Activated naive CD4-positive, alpha-beta T cell treated with anti-CD3 and anti-CD28 coated beads for 36 hours (primary cell): ENCODE measurements around the gene TRPM3. TPM values are rescaled to one million over a fixed set of nuclear protein-coding genes. Genes with fewer than 3 reads are reported as not detected.
A peak's percentile ranks its signal among the peaks of the same experiment; 100 is the strongest.

Experiments
- CTCF ChIA-PET: fragments of 350-600 bp; sonication (Branson Sonifier 250); formaldehyde crosslinking; loops from one replicate; lab custom pipeline; 2021; ENCODE audit warnings: antibody characterized with exemption; lab: Charles Lee
- DNase-seq: peaks from one replicate; pipeline ENCODE4 v3.0.0-alpha.2; 2020
- H3K27ac Mint-ChIP-seq: one replicate; pipeline ENCODE4 v1.8.0; 2021; ENCODE audit warnings: mild to moderate bottlenecking, mixed read lengths
- H3K27me3 Mint-ChIP-seq: one replicate; pipeline ENCODE4 v1.8.0; 2021; ENCODE audit warnings: low read depth, mixed read lengths
- H3K36me3 Mint-ChIP-seq: one replicate; pipeline ENCODE4 v1.8.0; 2021; ENCODE audit warnings: low read depth, mixed read lengths
- H3K4me1 Mint-ChIP-seq: one replicate; pipeline ENCODE4 v1.8.0; 2021; ENCODE audit warnings: low read depth, mixed read lengths
- H3K4me3 Mint-ChIP-seq: one replicate; pipeline ENCODE4 v1.8.0; 2021; ENCODE audit warnings: mild to moderate bottlenecking, moderate library complexity, mixed read lengths
- H3K9me3 Mint-ChIP-seq: one replicate; pipeline ENCODE4 v1.8.0; 2021; ENCODE audit warnings: mixed read lengths
- intact Hi-C: fragments of 100-400 bp; cut with micrococcal nuclease; formaldehyde crosslinking; loops from one replicate; pipeline ENCODE4 v1.15.1; 2023
- total RNA-seq, 2 experiments: library from RNA; stranded (reverse); gene quantifications; one replicate each; pipeline ENCODE4 v1.2.3, GENCODE V29; 2021

Gene TRPM3
- total RNA-seq, 2 experiments from 2014 or later: 0.02 TPM; not detected in 1

- CTCF ChIA-PET: interaction anchor here (0.6 to 1.1 kb wide), 4 partner anchors 10 to 1341 kb away, joined by 3 to 5 read pairs (median 3); no protein-coding TSS in a partner anchor
- Mint-ChIP-seq H3K36me3 (no peaks in the 10 kb centered on the region), H3K9me3 (no peaks in the 10 kb centered on the region), H3K4me1 (no peaks in the 10 kb centered on the region), H3K4me3 (no peak overlapping the region), H3K27me3 (no peaks in the 10 kb centered on the region), H3K27ac (no peak overlapping the region)
- intact Hi-C loops: no loop called here
- DNase-seq: no peak
Measured at GRCh38 chr9:70539526-70539925, 581.9 kb downstream of the TRPM3 start.

DNA sequence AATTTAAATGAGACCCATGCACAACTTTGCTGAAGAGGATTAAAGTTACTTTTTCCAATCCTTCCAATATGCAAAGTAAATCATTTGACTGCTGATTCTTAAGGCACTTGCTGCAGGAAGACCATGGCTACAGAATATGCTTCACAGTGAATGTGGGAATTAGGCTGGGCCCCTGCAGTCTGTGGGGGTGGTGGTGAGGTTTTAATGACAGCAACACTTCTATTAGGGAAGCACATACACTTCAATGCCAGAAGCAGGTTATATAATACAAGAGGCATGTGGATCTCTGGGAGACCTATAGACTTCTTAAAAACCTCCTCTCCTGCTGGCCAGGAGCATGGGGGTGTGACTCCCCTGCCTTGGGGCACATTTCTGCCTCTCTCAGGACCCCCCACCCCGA is 582.4 kb downstream of the TRPM3 start:
- peaks cover 1% of the 10 kb centered on the region for H3K4me1 Mint-ChIP-seq
- H3K36me3 Mint-ChIP-seq: no peaks in the 10 kb centered on the region
- DNase-seq: no peak
- intact Hi-C loops: no loop called here
- H3K27ac Mint-ChIP-seq: no peak overlapping the region
- H3K27me3 Mint-ChIP-seq: no peaks in the 10 kb centered on the region
- H3K4me3 Mint-ChIP-seq: no peak overlapping the region
- no peaks in the 10 kb centered on the region for H3K9me3 Mint-ChIP-seq
- CTCF ChIA-PET: interaction anchor here (0.6 to 1.0 kb wide), 4 partner anchors 28 to 1341 kb away, joined by 3 to 5 read pairs (median 3); no protein-coding TSS in a partner anchor

- CTCF ChIA-PET: interaction anchor here (0.6 to 1.1 kb wide), 2 partner anchors 30 to 69 kb away, joined by 3 read pairs; no protein-coding TSS in a partner anchor
- Mint-ChIP-seq H3K9me3 (no peaks in the 10 kb centered on the region), H3K27me3 (no peaks in the 10 kb centered on the region), H3K36me3 (no peaks in the 10 kb centered on the region), H3K4me3 (no peak overlapping the region), H3K27ac (no peak overlapping the region), H3K4me1 (peaks cover 15% of the 10 kb centered on the region)
- intact Hi-C loops: no loop called here
- no peak for DNase-seq
Measured at GRCh38 chr9:70537084-70537483, 584.3 kb downstream of the TRPM3 start.

DNA sequence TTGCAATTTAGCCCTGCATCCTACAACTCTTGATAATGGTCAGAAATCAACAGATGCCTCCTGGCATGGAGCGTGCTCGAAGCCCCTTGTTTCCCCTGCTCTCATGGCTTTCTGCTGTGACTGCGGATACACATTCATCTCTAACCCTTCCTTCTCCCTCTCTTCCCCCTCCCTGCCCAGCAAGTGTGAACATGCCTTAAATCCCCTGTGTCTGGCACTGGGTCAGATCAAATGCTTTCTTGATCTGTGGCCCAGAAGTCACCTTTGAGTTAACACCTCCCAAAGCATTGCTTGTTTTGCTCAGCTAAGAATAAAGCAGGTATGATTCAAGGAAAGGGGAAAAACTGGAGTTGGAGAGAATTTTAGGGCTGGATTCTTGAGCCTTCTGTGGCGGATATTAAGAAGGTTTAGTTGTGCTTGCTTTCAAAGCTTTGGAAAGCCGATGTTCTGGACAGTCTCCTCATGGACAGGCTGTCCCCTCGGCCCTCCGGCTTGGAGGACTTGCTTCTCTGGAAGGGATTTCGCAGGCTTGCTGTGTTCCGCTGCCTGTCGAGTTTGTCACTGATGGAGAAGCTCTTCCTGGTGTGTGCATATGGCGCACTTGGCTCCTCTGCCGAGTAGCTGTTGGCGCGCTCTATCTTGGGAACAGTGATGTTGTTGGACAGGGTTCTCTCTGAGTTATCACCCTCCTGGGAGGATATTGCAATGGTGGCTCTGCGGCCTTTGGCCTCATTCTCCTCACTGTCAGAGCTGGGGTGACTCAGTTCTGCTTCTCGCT is 585.7 kb downstream of the TRPM3 start:
- H3K27ac Mint-ChIP-seq: no peak overlapping the region
- CTCF ChIA-PET: interaction anchor here (1.2 to 1.5 kb wide), 2 partner anchors 26 to 67 kb away, joined by 3 to 4 read pairs; no protein-coding TSS in a partner anchor
- no peaks in the 10 kb centered on the region for H3K36me3 Mint-ChIP-seq
- intact Hi-C loops: no loop called here
- no peaks in the 10 kb centered on the region for H3K9me3 Mint-ChIP-seq
- H3K4me1 Mint-ChIP-seq: peaks cover 22% of the 10 kb centered on the region
- no peak for DNase-seq
- no peak overlapping the region for H3K4me3 Mint-ChIP-seq
- H3K27me3 Mint-ChIP-seq: no peaks in the 10 kb centered on the region

- no peak overlapping the region for H3K4me3 Mint-ChIP-seq
- no peak overlapping the region for H3K27ac Mint-ChIP-seq
- H3K4me1 Mint-ChIP-seq: peaks cover 26% of the 10 kb centered on the region
- H3K9me3 Mint-ChIP-seq: no peaks in the 10 kb centered on the region
- no peak for DNase-seq
- H3K36me3 Mint-ChIP-seq: no peaks in the 10 kb centered on the region
- intact Hi-C loops: no loop called here
- no peaks in the 10 kb centered on the region for H3K27me3 Mint-ChIP-seq
- CTCF ChIA-PET: interaction anchor here (1.0 kb wide), 1 partner anchor 68 kb away, joined by 7 read pairs; no protein-coding TSS in a partner anchor
Measured at GRCh38 chr9:70534471-70534870, 587.0 kb downstream of the TRPM3 start.

DNA sequence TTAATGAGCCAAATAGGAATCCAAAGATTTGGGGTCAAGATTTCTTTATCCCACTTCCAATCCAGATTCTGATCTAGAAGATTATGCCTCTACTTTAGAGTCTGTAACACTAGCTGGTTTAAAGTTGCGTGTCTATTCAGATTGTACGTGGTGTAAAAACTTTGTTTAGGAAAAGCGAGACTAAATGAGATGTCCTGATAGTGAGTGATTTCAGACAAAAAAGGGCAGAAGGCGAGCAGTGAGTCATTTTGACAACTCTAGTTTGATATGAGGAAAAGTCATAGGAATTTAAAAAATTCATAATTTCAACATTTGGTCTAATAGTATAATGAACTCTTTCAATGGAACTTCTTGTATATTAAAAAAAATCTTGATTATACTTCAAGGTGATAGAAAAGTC is 587.4 kb downstream of the TRPM3 start:
- intact Hi-C loops: no loop called here
- H3K4me3 Mint-ChIP-seq: no peak overlapping the region
- peaks cover 28% of the 10 kb centered on the region for H3K4me1 Mint-ChIP-seq
- H3K27ac Mint-ChIP-seq: no peak overlapping the region
- CTCF ChIA-PET: interaction anchor here (1.0 kb wide), 1 partner anchor 68 kb away, joined by 7 read pairs; no protein-coding TSS in a partner anchor
- H3K27me3 Mint-ChIP-seq: no peaks in the 10 kb centered on the region
- no peaks in the 10 kb centered on the region for H3K9me3 Mint-ChIP-seq
- no peak for DNase-seq
- H3K36me3 Mint-ChIP-seq: no peaks in the 10 kb centered on the region

GRCh38 chr9:70533492-70533891 is 587.9 kb downstream of the TRPM3 start:
- Mint-ChIP-seq H3K36me3 (no peaks in the 10 kb centered on the region), H3K27ac (no peak overlapping the region), H3K4me3 (no peak overlapping the region), H3K4me1 (peaks cover 28% of the 10 kb centered on the region), H3K9me3 (no peaks in the 10 kb centered on the region), H3K27me3 (no peaks in the 10 kb centered on the region)
- DNase-seq: no peak
- intact Hi-C loops: no loop called here
- CTCF ChIA-PET: interaction anchor here (1.4 kb wide), 1 partner anchor 69 kb away, joined by 3 read pairs; no protein-coding TSS in a partner anchor

GRCh38 chr9:70532716-70533115 is 588.7 kb downstream of the TRPM3 start:
- Mint-ChIP-seq H3K27ac (no peak overlapping the region), H3K9me3 (no peaks in the 10 kb centered on the region), H3K4me3 (no peak overlapping the region), H3K4me1 (peaks cover 28% of the 10 kb centered on the region), H3K36me3 (no peaks in the 10 kb centered on the region), H3K27me3 (no peaks in the 10 kb centered on the region)
- peak; percentile 20 for DNase-seq
- intact Hi-C loops: loop anchor here (1.0 kb wide), 1 partner anchor 31 kb away; no protein-coding TSS in a partner anchor
- CTCF ChIA-PET: interaction anchor here (1.1 to 1.4 kb wide), 2 partner anchors 32 to 69 kb away, joined by 3 read pairs; no protein-coding TSS in a partner anchor

DNA sequence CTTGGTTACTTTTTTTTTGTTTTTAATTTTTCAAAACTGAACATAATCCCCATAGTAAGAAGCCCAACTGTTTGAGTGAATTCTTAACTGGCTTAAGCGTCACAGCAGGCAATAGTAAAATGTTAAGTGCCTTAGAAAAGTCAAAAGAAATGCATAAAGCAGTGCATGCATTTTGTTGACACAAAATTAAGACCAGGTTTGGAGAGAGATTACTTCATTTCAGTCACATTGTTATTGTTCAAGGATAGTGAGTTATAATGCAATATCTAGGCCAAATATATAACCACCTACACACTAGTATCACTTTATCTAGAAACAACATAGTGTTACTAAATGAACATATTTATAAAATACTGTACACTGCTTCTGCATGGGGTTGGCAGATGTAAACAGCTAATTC is 590.1 kb downstream of the TRPM3 start:
- H3K4me3 Mint-ChIP-seq: no peak overlapping the region
- CTCF ChIA-PET: no interaction called here
- H3K4me1 Mint-ChIP-seq: peaks cover 30% of the 10 kb centered on the region
- H3K27me3 Mint-ChIP-seq: no peaks in the 10 kb centered on the region
- no peaks in the 10 kb centered on the region for H3K36me3 Mint-ChIP-seq
- DNase-seq: no peak
- no peak overlapping the region for H3K27ac Mint-ChIP-seq
- H3K9me3 Mint-ChIP-seq: no peaks in the 10 kb centered on the region
- intact Hi-C loops: no loop called here

DNA sequence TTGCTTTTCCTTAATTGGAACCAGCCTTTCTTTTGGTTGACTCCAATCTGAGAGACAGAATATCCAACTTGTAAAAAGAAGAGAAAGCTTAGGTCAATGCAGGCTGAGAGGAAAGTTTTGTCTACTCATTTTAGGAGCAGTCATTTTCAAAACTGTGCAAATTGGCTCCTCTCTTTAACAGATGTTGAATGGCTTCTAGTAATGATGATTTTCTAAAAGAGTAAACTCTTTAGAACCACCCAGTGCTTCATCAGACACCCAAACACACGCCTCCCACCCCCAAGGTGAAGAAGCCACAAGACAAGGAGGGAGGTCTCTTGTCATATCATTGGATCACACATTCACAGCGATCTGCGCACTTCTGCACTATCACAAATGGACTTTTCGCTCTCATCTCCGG is 590.7 kb downstream of the TRPM3 start:
- no peak overlapping the region for H3K27ac Mint-ChIP-seq
- intact Hi-C loops: no loop called here
- no peaks in the 10 kb centered on the region for H3K9me3 Mint-ChIP-seq
- CTCF ChIA-PET: no interaction called here
- H3K4me1 Mint-ChIP-seq: peaks cover 33% of the 10 kb centered on the region
- DNase-seq: no peak
- no peaks in the 10 kb centered on the region for H3K27me3 Mint-ChIP-seq
- no peak overlapping the region for H3K4me3 Mint-ChIP-seq
- H3K36me3 Mint-ChIP-seq: no peaks in the 10 kb centered on the region

DNA sequence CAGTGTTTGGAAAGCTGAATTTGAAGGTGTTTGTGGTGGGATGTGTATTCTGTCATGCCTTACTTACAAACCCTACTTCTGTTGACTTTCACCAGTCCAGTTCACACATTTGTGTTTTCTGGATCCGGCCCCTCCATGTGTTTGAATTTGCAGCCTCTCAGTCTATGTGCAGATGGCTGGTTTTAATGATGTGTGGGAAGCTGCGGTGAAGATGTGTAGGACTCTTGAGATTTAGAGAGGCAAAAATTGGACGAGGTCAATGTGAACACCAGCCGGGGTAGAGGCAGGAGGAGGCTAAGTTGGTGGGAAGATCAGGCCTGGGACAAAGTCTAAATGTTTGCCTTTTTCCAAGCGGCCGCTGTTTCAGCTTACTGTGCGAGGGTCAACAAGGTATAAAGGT is 591.6 kb downstream of the TRPM3 start:
- peaks cover 3% of the 10 kb centered on the region for H3K36me3 Mint-ChIP-seq
- CTCF ChIA-PET: no interaction called here
- no peaks in the 10 kb centered on the region for H3K27me3 Mint-ChIP-seq

DNA sequence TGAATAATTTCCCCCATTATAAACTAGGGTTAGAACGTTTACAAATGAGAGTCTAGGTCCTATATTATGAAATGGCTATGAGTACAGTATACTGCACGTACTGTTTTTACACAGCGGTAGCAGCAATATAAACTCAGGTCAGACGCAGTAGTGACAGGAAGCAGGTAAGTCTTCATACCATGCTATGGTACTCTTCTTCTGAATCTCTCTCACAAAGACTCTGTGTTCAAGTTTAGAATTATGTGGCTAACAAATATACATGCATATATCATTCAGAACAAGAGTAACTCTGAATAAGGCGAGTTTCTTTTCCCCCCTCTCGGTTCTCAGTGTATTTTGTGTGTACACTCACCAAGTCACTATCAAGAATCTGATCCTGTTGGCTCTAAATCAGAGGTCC is 592.0 kb downstream of the TRPM3 start:
- CTCF ChIA-PET: no interaction called here
- DNase-seq: no peak
- Mint-ChIP-seq H3K9me3 (peaks cover 3% of the 10 kb centered on the region), H3K27ac (no peak overlapping the region), H3K4me3 (no peak overlapping the region), H3K27me3 (no peaks in the 10 kb centered on the region), H3K36me3 (peaks cover 3% of the 10 kb centered on the region), H3K4me1 (peaks cover 40% of the 10 kb centered on the region)
- intact Hi-C loops: loop anchor here (10.0 kb wide), 1 partner anchor 1255 kb away; no protein-coding TSS in a partner anchor

More for the DNA sequence above, 591.6 kb downstream of the TRPM3 start:
- H3K27ac Mint-ChIP-seq: no peak overlapping the region
- no peak overlapping the region for H3K4me3 Mint-ChIP-seq
- no peak for DNase-seq
- H3K4me1 Mint-ChIP-seq: peaks cover 40% of the 10 kb centered on the region
- intact Hi-C loops: loop anchor here (10.0 kb wide), 1 partner anchor 1255 kb away; no protein-coding TSS in a partner anchor
- H3K9me3 Mint-ChIP-seq: peaks cover 3% of the 10 kb centered on the region
